Measurements from ENCODE around the gene NRG3.
"Not testable (repeated sequence)": the region's sequence is repeated elsewhere in the genome, so short reads cannot be mapped to it uniquely, and the experiment has no call there.

NRG3 gene

DNA sequence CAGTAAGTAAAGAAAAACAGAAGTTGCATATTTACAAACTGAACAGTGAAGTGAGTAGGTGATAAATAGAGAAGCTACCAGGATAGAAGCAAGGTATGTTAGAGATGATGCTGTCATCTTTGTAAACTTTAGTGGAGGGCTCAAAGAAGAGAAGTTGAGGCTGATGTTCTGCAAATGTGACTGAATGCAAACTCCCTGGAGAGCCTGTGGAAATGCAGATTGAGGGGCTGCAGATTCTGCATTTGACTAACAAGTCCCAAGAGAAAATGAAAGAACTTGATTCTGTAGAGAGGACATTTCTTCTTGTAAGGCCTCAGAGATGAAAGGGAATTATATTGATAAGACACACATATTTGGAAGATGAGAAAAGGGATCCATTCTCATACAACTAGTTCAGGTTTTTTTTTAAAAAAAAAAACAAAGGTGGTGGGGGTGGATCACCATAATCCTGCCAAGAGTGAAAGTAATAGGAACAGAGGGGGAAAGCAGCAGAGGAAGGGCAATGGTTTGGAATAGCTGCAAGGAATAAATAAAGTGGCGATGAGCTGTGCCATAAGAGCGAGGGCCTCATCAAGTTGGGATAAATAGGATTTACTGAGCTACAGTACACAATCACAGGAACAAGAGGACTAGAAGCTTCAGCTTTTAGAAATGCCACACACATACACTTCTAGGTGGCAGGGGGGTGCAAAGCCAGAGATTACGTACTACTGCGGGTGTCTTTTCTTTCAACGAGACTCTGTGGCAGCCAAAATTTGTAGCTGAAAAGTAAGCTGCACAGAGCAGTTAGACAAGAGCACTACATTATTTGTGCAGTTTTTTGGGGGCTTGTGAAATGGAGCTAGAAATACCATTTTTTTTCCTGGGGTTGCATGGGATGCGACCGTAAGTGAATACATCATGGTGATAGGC is 778.5 kb downstream of the NRG3 start:
- no peaks in the 10 kb centered on the region for H3K9me3 ChIP-seq (ENCODE audit: control insufficient read depth, low read length)
- H3K4me1 ChIP-seq (ENCODE audit: control insufficient read depth, insufficient read depth, low read length) = no peaks in the 10 kb centered on the region
- H3K9ac ChIP-seq (ENCODE audit: low read length) = no peak overlapping the region
- H3K4me3 ChIP-seq (ENCODE audit: low read length) = no peak overlapping the region
- no peaks in the 10 kb centered on the region for H3K36me3 ChIP-seq (ENCODE audit: control insufficient read depth, insufficient read depth, low read length)
- no peaks in the 10 kb centered on the region for H3K27me3 ChIP-seq (ENCODE audit: control insufficient read depth, insufficient read depth, low read length)

DNA sequence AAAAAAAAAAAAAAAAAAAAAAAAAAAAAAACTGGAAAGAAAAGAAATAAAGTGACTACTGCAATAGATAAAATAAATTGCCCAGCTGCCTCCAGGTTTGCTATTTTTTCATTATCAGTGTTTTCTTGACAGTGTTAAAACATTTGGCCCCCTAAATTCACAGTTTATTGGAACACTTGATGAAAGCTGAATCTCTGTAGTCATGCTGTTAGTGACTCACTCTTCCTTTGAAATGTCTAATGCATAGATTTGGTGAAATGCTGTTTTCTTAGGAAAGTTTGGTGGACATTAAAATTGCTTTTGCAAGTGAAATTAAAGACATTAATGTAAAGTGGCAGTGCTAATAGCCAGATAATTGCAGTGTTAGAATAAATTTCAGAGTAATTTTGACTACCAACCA is 785.2 kb downstream of the NRG3 start:
- H3K4me3 ChIP-seq (ENCODE audit: low read length) = no peak overlapping the region
- H3K27me3 ChIP-seq (ENCODE audit: control insufficient read depth, insufficient read depth, low read length) = no peaks in the 10 kb centered on the region
- H3K36me3 ChIP-seq (ENCODE audit: control insufficient read depth, insufficient read depth, low read length) = no peaks in the 10 kb centered on the region
- H3K9ac ChIP-seq (ENCODE audit: low read length) = no peak overlapping the region
- H3K4me1 ChIP-seq (ENCODE audit: control insufficient read depth, insufficient read depth, low read length) = no peaks in the 10 kb centered on the region
- no peaks in the 10 kb centered on the region for H3K9me3 ChIP-seq (ENCODE audit: control insufficient read depth, low read length)

DNA sequence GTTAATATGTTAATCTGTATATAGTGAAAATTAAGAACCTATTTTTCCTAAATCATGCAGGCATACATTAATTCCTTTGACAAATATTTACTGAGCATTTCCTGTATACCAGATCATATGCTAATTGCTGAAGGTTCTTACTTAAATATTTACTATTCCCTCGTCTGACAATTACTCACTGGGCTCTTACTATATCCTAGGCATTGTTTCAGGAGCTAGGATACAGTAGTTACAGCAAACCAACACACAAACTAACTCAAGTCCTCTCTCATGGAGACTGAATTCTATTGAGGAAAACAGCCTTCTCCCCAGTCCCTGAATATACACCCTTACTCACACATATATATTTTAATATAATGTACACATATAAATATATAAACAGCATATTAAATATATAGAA is 786.0 kb downstream of the NRG3 start:
- H3K9me3 ChIP-seq (ENCODE audit: control insufficient read depth, low read length) = no peaks in the 10 kb centered on the region

DNA sequence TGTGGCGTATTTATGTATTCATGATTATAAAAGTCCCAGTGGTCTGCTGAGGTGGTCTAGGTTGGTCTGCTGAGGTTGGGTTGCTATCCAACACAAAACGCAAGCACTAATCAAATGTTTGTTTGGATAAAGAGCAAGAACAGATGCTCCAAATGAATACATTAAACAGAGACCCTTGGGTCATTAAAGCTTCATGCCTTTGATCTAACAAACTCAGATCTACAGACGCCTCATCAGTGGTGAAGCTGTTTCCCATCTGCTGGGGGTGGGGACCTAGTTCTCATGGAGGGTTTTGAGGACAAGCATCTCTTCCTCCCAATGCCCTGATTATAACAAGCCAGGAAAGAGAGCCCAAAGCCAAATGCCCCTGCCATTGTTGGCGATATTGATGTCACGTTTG is 786.7 kb downstream of the NRG3 start:
- Histone ChIP-seq H3K4me1 (ENCODE audit: control insufficient read depth, insufficient read depth, low read length) (no peaks in the 10 kb centered on the region), H3K36me3 (ENCODE audit: control insufficient read depth, insufficient read depth, low read length) (no peaks in the 10 kb centered on the region), H3K9ac (ENCODE audit: low read length) (no peak overlapping the region), H3K4me3 (ENCODE audit: low read length) (no peak overlapping the region), H3K9me3 (ENCODE audit: control insufficient read depth, low read length) (no peaks in the 10 kb centered on the region), H3K27me3 (ENCODE audit: control insufficient read depth, insufficient read depth, low read length) (no peaks in the 10 kb centered on the region)

More for the DNA sequence above, 786.0 kb downstream of the NRG3 start:
- H3K4me1 ChIP-seq (ENCODE audit: control insufficient read depth, insufficient read depth, low read length) = no peaks in the 10 kb centered on the region
- H3K27me3 ChIP-seq (ENCODE audit: control insufficient read depth, insufficient read depth, low read length) = no peaks in the 10 kb centered on the region
- H3K9ac ChIP-seq (ENCODE audit: low read length) = no peak overlapping the region
- H3K4me3 ChIP-seq (ENCODE audit: low read length) = no peak overlapping the region
- no peaks in the 10 kb centered on the region for H3K36me3 ChIP-seq (ENCODE audit: control insufficient read depth, insufficient read depth, low read length)

DNA sequence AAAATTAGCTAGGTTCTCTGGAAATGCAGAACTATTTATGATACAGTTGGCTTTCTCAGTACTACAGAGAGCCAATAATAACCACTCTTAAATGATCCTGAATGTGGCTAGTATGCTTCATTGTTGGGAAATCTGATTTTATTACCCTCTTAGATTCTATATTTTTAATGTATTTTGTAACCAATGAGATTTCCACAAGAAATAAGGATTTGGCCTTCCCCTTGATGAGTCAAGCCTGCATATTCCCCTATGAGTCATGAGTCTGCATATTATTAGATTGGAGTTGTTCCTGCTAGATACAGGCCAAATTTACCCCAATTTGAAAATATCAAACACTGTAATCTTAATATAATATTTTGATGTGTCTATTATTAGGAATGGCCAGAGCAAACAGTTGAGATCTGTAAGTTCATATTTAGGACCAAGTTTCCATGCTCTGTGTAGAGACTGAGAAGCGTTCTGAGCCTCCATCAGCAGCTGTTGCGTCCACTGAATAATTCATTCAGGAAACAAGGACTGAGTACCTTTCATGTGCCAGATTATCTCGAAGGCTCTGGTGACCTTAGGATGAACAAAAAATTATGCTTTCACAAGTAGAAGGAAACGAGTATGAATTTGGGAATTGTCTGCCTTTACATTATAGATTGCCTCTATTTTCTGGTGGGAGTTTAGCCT is 793.4 kb downstream of the NRG3 start:
- Histone ChIP-seq H3K9ac (ENCODE audit: low read length) (no peak overlapping the region), H3K4me1 (ENCODE audit: control insufficient read depth, insufficient read depth, low read length) (no peaks in the 10 kb centered on the region), H3K9me3 (ENCODE audit: control insufficient read depth, low read length) (no peaks in the 10 kb centered on the region), H3K36me3 (ENCODE audit: control insufficient read depth, insufficient read depth, low read length) (no peaks in the 10 kb centered on the region), H3K4me3 (ENCODE audit: low read length) (no peak overlapping the region), H3K27me3 (ENCODE audit: control insufficient read depth, insufficient read depth, low read length) (no peaks in the 10 kb centered on the region)

DNA sequence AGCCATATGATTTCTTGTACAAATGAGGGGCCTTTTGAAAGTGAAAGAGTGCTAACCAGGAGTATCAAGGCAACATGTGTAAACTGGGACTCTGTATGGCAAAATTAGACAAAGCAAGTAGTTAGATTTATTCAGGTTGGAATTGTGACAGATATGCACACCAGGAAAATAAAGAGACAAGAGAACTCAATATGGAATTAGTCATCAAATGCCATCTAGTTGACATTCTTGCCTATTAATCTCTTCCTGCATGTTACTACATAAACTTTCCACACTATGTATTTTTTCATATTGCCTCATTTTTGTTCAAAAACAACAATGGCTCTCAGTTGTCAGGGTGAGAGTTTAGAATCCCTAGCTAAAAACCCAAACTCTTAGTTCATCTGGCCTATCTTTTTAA is 799.0 kb downstream of the NRG3 start:
- H3K27me3 ChIP-seq (ENCODE audit: control insufficient read depth, insufficient read depth, low read length) = no peaks in the 10 kb centered on the region
- no peaks in the 10 kb centered on the region for H3K4me1 ChIP-seq (ENCODE audit: control insufficient read depth, insufficient read depth, low read length)
- H3K4me3 ChIP-seq (ENCODE audit: low read length) = no peak overlapping the region
- no peak overlapping the region for H3K9ac ChIP-seq (ENCODE audit: low read length)
- no peaks in the 10 kb centered on the region for H3K36me3 ChIP-seq (ENCODE audit: control insufficient read depth, insufficient read depth, low read length)
- no peaks in the 10 kb centered on the region for H3K9me3 ChIP-seq (ENCODE audit: control insufficient read depth, low read length)

DNA sequence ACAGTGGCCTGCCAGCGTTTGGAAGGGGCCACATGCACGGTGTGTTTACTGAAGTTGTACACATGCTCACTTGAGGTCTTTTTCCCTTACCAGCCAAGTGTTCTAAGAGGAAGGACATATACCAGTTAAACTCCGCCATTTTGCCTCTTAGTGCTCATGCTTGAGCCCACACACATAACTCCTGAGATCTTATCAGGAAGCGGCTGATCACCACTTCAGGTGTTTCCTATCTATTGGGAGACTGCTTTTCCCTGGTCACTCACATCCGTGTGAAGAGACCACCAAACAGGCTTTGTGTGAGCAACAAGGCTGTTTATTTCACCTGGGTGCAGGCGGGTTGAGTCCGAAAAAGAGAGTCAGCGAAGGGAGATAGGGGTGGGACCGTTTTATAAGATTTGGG is 802.9 kb downstream of the NRG3 start:
- not testable (repeated sequence) for H3K9ac ChIP-seq (ENCODE audit: low read length); H3K4me1 ChIP-seq (ENCODE audit: control insufficient read depth, insufficient read depth, low read length); H3K36me3 ChIP-seq (ENCODE audit: control insufficient read depth, insufficient read depth, low read length); H3K9me3 ChIP-seq (ENCODE audit: control insufficient read depth, low read length); H3K27me3 ChIP-seq (ENCODE audit: control insufficient read depth, insufficient read depth, low read length); H3K4me3 ChIP-seq (ENCODE audit: low read length)

DNA sequence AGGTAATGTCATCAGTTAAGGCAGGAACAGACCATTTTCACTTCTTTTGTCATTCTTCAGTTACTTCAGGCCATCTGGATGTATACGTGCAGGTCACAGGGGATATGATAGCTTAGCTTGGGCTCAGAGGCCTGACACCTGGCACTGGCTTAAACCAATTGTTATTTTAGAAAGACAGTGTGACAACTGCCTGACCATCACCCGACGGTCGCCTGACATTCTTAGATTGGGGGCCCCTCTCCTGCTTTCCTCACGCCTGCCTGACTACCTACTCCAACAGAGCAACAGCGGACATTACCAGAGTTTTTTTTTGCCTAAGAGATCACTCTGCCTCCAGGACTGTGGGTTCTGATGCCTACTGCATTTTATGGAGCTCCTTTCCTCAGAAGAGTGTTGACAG is 803.5 kb downstream of the NRG3 start:
- not testable (repeated sequence) for H3K9me3 ChIP-seq (ENCODE audit: control insufficient read depth, low read length); H3K4me3 ChIP-seq (ENCODE audit: low read length); H3K9ac ChIP-seq (ENCODE audit: low read length); H3K36me3 ChIP-seq (ENCODE audit: control insufficient read depth, insufficient read depth, low read length); H3K27me3 ChIP-seq (ENCODE audit: control insufficient read depth, insufficient read depth, low read length); H3K4me1 ChIP-seq (ENCODE audit: control insufficient read depth, insufficient read depth, low read length)

DNA sequence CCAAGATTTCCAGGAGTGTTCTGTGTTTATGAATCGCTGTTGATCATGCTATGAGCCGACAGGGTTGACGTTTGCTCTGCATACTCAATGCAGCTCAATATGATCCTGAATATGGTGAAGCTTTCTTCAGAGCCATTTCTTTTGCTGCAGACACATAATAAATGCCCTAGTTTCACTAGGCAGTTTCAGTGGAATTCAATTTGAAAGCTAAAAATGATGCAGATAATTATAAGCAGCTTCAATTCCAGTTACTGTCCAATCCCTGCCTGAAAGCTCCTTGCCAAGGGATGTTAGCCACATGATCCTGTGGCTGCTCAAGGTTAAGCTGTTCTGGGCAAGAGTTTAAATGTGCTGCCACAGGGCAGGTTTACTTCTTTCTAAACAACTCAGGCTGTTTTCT is 805.6 kb downstream of the NRG3 start:
- Histone ChIP-seq H3K4me3 (ENCODE audit: low read length) (no peak overlapping the region), H3K4me1 (ENCODE audit: control insufficient read depth, insufficient read depth, low read length) (no peaks in the 10 kb centered on the region), H3K27me3 (ENCODE audit: control insufficient read depth, insufficient read depth, low read length) (no peaks in the 10 kb centered on the region), H3K9me3 (ENCODE audit: control insufficient read depth, low read length) (no peaks in the 10 kb centered on the region), H3K36me3 (ENCODE audit: control insufficient read depth, insufficient read depth, low read length) (no peaks in the 10 kb centered on the region), H3K9ac (ENCODE audit: low read length) (no peak overlapping the region)

DNA sequence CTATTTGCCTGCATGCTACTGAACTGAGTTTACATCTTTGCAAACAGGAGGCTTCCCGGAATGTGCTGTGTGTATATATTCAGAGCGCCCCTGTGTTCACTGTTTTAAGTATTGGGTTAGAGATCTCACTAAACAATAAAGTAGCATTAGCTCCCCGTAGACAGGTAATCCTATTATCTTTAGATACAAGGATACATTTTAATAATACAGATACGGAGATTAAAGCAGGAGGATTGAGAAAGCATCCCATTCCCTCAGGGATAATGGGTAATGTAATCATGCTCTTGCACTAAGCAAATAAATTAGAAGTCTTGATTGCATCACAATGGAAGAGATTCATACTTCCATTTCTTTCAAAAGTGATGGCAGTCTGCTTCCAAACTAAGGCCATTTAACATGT is 809.0 kb downstream of the NRG3 start:
- Histone ChIP-seq H3K9ac (ENCODE audit: low read length) (no peak overlapping the region), H3K4me1 (ENCODE audit: control insufficient read depth, insufficient read depth, low read length) (no peaks in the 10 kb centered on the region)

DNA sequence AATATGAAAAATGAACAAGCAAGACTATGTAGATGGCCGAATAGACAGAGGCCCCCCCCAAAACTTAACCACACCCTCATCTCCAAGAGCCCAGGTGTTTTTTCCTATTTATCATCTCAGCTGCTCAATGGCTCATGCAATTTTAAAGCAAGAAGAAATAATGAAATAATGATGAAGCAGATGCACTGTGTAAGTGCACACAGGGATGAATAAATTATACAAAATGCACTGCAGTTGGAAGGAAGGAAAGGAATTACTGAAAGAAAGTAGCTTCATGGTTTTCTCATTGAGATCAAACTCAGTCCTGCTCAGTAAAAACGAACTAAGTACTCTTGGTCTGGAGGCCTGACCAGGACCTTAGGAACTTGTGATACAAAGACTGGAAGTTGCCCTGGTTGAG is 810.1 kb downstream of the NRG3 start:
- H3K36me3 ChIP-seq (ENCODE audit: control insufficient read depth, insufficient read depth, low read length) = no peaks in the 10 kb centered on the region
- H3K9ac ChIP-seq (ENCODE audit: low read length) = no peak overlapping the region
- no peaks in the 10 kb centered on the region for H3K4me1 ChIP-seq (ENCODE audit: control insufficient read depth, insufficient read depth, low read length)
- no peak overlapping the region for H3K4me3 ChIP-seq (ENCODE audit: low read length)
- no peaks in the 10 kb centered on the region for H3K27me3 ChIP-seq (ENCODE audit: control insufficient read depth, insufficient read depth, low read length)
- H3K9me3 ChIP-seq (ENCODE audit: control insufficient read depth, low read length) = no peaks in the 10 kb centered on the region

More for the DNA sequence above, 809.0 kb downstream of the NRG3 start:
- Histone ChIP-seq H3K27me3 (ENCODE audit: control insufficient read depth, insufficient read depth, low read length) (no peaks in the 10 kb centered on the region), H3K9me3 (ENCODE audit: control insufficient read depth, low read length) (no peaks in the 10 kb centered on the region), H3K36me3 (ENCODE audit: control insufficient read depth, insufficient read depth, low read length) (no peaks in the 10 kb centered on the region), H3K4me3 (ENCODE audit: low read length) (no peak overlapping the region)

DNA sequence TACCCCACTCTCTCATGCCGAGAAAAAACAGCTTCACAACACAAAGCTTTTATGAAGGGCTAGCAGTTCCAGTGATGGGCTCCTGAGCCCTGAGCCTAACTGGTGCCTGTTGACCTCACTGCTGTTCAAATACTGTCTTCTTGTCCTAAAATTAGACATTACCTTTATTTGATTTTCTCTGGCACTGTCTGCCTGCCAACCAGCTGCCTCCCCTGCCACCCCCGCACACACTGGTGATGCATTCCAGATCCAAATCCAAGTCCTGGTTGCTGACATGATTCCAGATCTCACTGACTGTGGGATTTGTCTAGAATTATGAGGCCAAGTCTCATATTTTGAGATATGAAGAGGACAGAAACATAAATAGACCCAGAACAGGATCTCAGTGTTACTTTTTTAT is 816.2 kb downstream of the NRG3 start:
- no peaks in the 10 kb centered on the region for H3K27me3 ChIP-seq (ENCODE audit: control insufficient read depth, insufficient read depth, low read length)
- no peak overlapping the region for H3K9ac ChIP-seq (ENCODE audit: low read length)
- no peaks in the 10 kb centered on the region for H3K9me3 ChIP-seq (ENCODE audit: control insufficient read depth, low read length)
- H3K36me3 ChIP-seq (ENCODE audit: control insufficient read depth, insufficient read depth, low read length) = no peaks in the 10 kb centered on the region
- H3K4me1 ChIP-seq (ENCODE audit: control insufficient read depth, insufficient read depth, low read length) = no peaks in the 10 kb centered on the region
- H3K4me3 ChIP-seq (ENCODE audit: low read length) = no peak overlapping the region
